Adrenal gland (tissue), 5 donors: ENCODE results near the gene MACROD2.

Experiments
- POLR2A ChIP-seq, 2 donors: fragments of 450-650 bp; IDR thresholded peaks; one replicate each; pipeline ENCODE4 v1.6.1; 2017; ENCODE audit warnings: antibody characterized with exemption in 2 of 2, mild to moderate bottlenecking in 2 of 2, moderate library complexity in 1 of 2
- TF ChIP-seq, protein P1 (sequence below), 6 experiments: fragments of 450-650 bp in 4 of 6; fragments of 200-600 bp in 2 of 6; sonication (generic) in 1 of 6; IDR thresholded peaks; 1 replicate in 5 of 6; 2 replicates in 1 of 6; pipeline versions ENCODE4 v1.5.1 to v1.8.0; 2016 to 2021; ENCODE audit warnings: antibody characterized with exemption in 6 of 6, mild to moderate bottlenecking in 2 of 6, moderate library complexity in 1 of 6
- donor health status: DM: no; HTN: no; CAD: no.

GRCh38 chr20:14992153-14992552 lies 996.8 kb downstream of the MACROD2 start:
- TF ChIP-seq, protein P1, sequence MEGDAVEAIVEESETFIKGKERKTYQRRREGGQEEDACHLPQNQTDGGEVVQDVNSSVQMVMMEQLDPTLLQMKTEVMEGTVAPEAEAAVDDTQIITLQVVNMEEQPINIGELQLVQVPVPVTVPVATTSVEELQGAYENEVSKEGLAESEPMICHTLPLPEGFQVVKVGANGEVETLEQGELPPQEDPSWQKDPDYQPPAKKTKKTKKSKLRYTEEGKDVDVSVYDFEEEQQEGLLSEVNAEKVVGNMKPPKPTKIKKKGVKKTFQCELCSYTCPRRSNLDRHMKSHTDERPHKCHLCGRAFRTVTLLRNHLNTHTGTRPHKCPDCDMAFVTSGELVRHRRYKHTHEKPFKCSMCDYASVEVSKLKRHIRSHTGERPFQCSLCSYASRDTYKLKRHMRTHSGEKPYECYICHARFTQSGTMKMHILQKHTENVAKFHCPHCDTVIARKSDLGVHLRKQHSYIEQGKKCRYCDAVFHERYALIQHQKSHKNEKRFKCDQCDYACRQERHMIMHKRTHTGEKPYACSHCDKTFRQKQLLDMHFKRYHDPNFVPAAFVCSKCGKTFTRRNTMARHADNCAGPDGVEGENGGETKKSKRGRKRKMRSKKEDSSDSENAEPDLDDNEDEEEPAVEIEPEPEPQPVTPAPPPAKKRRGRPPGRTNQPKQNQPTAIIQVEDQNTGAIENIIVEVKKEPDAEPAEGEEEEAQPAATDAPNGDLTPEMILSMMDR (IDR thresholded peaks at IDR 0.05): no peak
- TF ChIP-seq POLR2A (IDR thresholded peaks at IDR 0.05): no peak
